ENCODE measurements around the gene SDHB.

DNA sequence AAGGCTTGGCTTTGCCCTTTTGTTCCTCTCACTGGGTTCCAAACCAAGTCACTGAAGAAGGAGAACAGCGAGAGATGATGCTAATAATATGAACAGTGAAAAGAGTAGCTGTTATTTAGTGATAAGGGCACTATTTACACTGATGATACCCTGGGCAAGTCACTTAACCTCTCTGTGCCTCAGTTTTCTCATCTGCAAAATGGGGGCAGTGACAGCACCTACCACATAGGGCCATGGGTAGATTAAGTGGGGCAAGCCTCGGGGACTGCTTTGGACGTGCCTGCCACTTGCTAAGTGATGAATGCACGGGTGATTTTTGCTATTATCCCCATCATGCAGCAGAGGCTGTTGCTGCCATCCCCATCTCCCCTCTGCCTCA, 51.3 kb downstream of the SDHB start:
- TF ChIP-seq, protein P1, sequence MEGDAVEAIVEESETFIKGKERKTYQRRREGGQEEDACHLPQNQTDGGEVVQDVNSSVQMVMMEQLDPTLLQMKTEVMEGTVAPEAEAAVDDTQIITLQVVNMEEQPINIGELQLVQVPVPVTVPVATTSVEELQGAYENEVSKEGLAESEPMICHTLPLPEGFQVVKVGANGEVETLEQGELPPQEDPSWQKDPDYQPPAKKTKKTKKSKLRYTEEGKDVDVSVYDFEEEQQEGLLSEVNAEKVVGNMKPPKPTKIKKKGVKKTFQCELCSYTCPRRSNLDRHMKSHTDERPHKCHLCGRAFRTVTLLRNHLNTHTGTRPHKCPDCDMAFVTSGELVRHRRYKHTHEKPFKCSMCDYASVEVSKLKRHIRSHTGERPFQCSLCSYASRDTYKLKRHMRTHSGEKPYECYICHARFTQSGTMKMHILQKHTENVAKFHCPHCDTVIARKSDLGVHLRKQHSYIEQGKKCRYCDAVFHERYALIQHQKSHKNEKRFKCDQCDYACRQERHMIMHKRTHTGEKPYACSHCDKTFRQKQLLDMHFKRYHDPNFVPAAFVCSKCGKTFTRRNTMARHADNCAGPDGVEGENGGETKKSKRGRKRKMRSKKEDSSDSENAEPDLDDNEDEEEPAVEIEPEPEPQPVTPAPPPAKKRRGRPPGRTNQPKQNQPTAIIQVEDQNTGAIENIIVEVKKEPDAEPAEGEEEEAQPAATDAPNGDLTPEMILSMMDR (IDR thresholded peaks at IDR 0.05) = no peak
- TF ChIP-seq EP300 (IDR thresholded peaks at IDR 0.05) = no peak
- TF ChIP-seq POLR2A (IDR thresholded peaks at IDR 0.05) = no peak

Measured in tibial nerve (tissue), 4 donors.